Parathyroid adenoma (tissue), 2 donors: ENCODE results near the gene MEF2D.

ENCODE experiments used
- H2AFZ ChIP-seq: fragments of 300-600 bp; sonication (generic); one replicate; pipeline ENCODE4 v1.7.0; 2017; ENCODE audit warnings: antibody characterized with exemption, mild to moderate bottlenecking
- H3K27ac ChIP-seq: fragments of 300-600 bp; sonication (generic); one replicate; pipeline ENCODE4 v1.7.0; 2017
- H3K27me3 ChIP-seq: fragments of 300-600 bp; sonication (generic); one replicate; pipeline ENCODE4 v1.7.0; 2017; ENCODE audit warnings: low read length; ENCODE audit not compliant: control insufficient read depth, insufficient read depth
- H3K36me3 ChIP-seq: fragments of 300-600 bp; sonication (generic); one replicate; pipeline ENCODE4 v1.7.0; 2017; ENCODE audit warnings: low read length; ENCODE audit not compliant: control insufficient read depth, insufficient read depth
- H3K4me1 ChIP-seq: fragments of 300-600 bp; sonication (generic); one replicate; pipeline ENCODE4 v1.7.0; 2017; ENCODE audit warnings: control low read depth
- H3K4me2 ChIP-seq: fragments of 300-600 bp; sonication (generic); one replicate; pipeline ENCODE4 v1.7.0; 2017; ENCODE audit warnings: low read length
- H3K4me3 ChIP-seq: fragments of 300-600 bp; sonication (generic); one replicate; pipeline ENCODE4 v1.7.0; 2017; ENCODE audit warnings: low read depth, low read length
- H3K79me2 ChIP-seq: fragments of 300-600 bp; sonication (generic); one replicate; pipeline ENCODE4 v1.7.0; 2017; ENCODE audit warnings: control low read depth
- H3K9ac ChIP-seq: fragments of 300-600 bp; sonication (generic); one replicate; pipeline ENCODE4 v1.7.0; 2017; ENCODE audit warnings: mild to moderate bottlenecking
- H3K9me3 ChIP-seq: fragments of 300-600 bp; sonication (generic); one replicate; pipeline ENCODE4 v1.7.0; 2017; ENCODE audit warnings: low read length; ENCODE audit not compliant: control insufficient read depth
- CTCF ChIP-seq: fragments of 300-600 bp; sonication (generic); IDR thresholded peaks from one replicate; pipeline ENCODE4 v1.7.0; 2017; ENCODE audit warnings: antibody characterized with exemption, mild to moderate bottlenecking
- donor health status: primary hyperparathyroidism.

The MEF2D gene

GRCh38 chr1:156516821-156517220, 16.2 kb upstream of the MEF2D start:
- Histone ChIP-seq H2AFZ (no peak overlapping the region), H3K27ac (no peak overlapping the region), H3K4me1 (no peaks in the 10 kb centered on the region), H3K9ac (no peak overlapping the region), H3K4me2 (no peak overlapping the region), H3K9me3 (no peaks in the 10 kb centered on the region), H3K4me3 (no peak overlapping the region), H3K36me3 (no peaks in the 10 kb centered on the region), H3K79me2 (no peaks in the 10 kb centered on the region), H3K27me3 (no peaks in the 10 kb centered on the region)
- no peak for TF ChIP-seq CTCF

- H3K27me3 ChIP-seq = no peaks in the 10 kb centered on the region
- H3K4me2 ChIP-seq = no peak overlapping the region
- no peaks in the 10 kb centered on the region for H3K36me3 ChIP-seq
- no peaks in the 10 kb centered on the region for H3K4me1 ChIP-seq
- no peaks in the 10 kb centered on the region for H3K9me3 ChIP-seq
- H3K9ac ChIP-seq = no peak overlapping the region
- TF ChIP-seq CTCF = no peak
- H3K4me3 ChIP-seq = no peak overlapping the region
- no peaks in the 10 kb centered on the region for H3K79me2 ChIP-seq
- H3K27ac ChIP-seq = no peak overlapping the region
- H2AFZ ChIP-seq = no peak overlapping the region
Observed at GRCh38 chr1:156515956-156516355, 15.4 kb upstream of the MEF2D start.

GRCh38 chr1:156513185-156513584, 12.6 kb upstream of the MEF2D start:
- Histone ChIP-seq H3K27me3 (no peaks in the 10 kb centered on the region), H3K27ac (no peak overlapping the region), H2AFZ (no peak overlapping the region), H3K4me1 (no peaks in the 10 kb centered on the region), H3K9ac (no peak overlapping the region), H3K4me2 (no peak overlapping the region), H3K79me2 (no peaks in the 10 kb centered on the region), H3K36me3 (no peaks in the 10 kb centered on the region), H3K9me3 (no peaks in the 10 kb centered on the region), H3K4me3 (no peak overlapping the region)
- no peak for TF ChIP-seq CTCF

GRCh38 chr1:156511644-156512043, 11.1 kb upstream of the MEF2D start:
- no peaks in the 10 kb centered on the region for H3K4me1 ChIP-seq
- no peak overlapping the region for H3K4me3 ChIP-seq
- H2AFZ ChIP-seq = no peak overlapping the region
- no peaks in the 10 kb centered on the region for H3K27me3 ChIP-seq
- H3K27ac ChIP-seq = no peak overlapping the region
- H3K79me2 ChIP-seq = no peaks in the 10 kb centered on the region
- H3K9me3 ChIP-seq = no peaks in the 10 kb centered on the region
- H3K4me2 ChIP-seq = no peak overlapping the region
- no peaks in the 10 kb centered on the region for H3K36me3 ChIP-seq
- H3K9ac ChIP-seq = no peak overlapping the region
- no peak for TF ChIP-seq CTCF

- H3K4me1 ChIP-seq = peaks cover 4% of the 10 kb centered on the region
- H3K27ac ChIP-seq = no peak overlapping the region
- no peaks in the 10 kb centered on the region for H3K9me3 ChIP-seq
- H3K4me3 ChIP-seq = no peak overlapping the region
- peak overlapping the region; percentile 46 for H2AFZ ChIP-seq
- no peaks in the 10 kb centered on the region for H3K79me2 ChIP-seq
- H3K27me3 ChIP-seq = no peaks in the 10 kb centered on the region
- no peaks in the 10 kb centered on the region for H3K36me3 ChIP-seq
- TF ChIP-seq CTCF = no peak
- no peak overlapping the region for H3K4me2 ChIP-seq
- H3K9ac ChIP-seq = no peak overlapping the region
Observed at GRCh38 chr1:156510709-156511108, 10.1 kb upstream of the MEF2D start.
